ENCODE data around the gene COL10A1. TPM values are rescaled to one million over a fixed set of nuclear protein-coding genes. Genes with fewer than 3 reads are reported as not detected.

The COL10A1 gene
- total RNA-seq, 2 donors from 2014 or later = not detected

- ATAC-seq (no peak), DNase-seq (ENCODE audit: low spot score) (no peak)
- H3K4me3 Mint-ChIP-seq = no peak overlapping the region
- no peaks in the 10 kb centered on the region for H3K9me3 Mint-ChIP-seq
- H3K27me3 Mint-ChIP-seq = peaks cover 8 to 10% of the 10 kb centered on the region in 2 donors
- no peaks in the 10 kb centered on the region for H3K36me3 Mint-ChIP-seq
- peaks cover 6 to 7% of the 10 kb centered on the region in 2 donors for H3K4me1 Mint-ChIP-seq (ENCODE audit: low read depth in 2 of 2)
- H3K27ac Mint-ChIP-seq = no peak overlapping the region
Measured at GRCh38 chr6:116088946-116089345, 37.0 kb downstream of the COL10A1 start.

- H3K27me3 Mint-ChIP-seq = peaks cover 12 to 16% of the 10 kb centered on the region in 2 donors
- no peak overlapping the region for H3K27ac Mint-ChIP-seq
- H3K36me3 Mint-ChIP-seq = no peaks in the 10 kb centered on the region
- no peaks in the 10 kb centered on the region for H3K9me3 Mint-ChIP-seq
- H3K4me3 Mint-ChIP-seq = no peak overlapping the region
- DNase-seq (ENCODE audit: low spot score) (no peak), ATAC-seq (no peak)
- H3K4me1 Mint-ChIP-seq (ENCODE audit: low read depth in 2 of 2) = peaks cover 6 to 7% of the 10 kb centered on the region in 2 donors
Measured at GRCh38 chr6:116087437-116088027, 38.4 kb downstream of the COL10A1 start.

GRCh38 chr6:116084284-116084683, 41.6 kb downstream of the COL10A1 start:
- H3K9me3 Mint-ChIP-seq = no peaks in the 10 kb centered on the region
- ATAC-seq (no peak), DNase-seq (ENCODE audit: low spot score) (no peak)
- no peak overlapping the region for H3K4me3 Mint-ChIP-seq
- H3K4me1 Mint-ChIP-seq (ENCODE audit: low read depth in 2 of 2) = no peaks in the 10 kb centered on the region
- H3K27ac Mint-ChIP-seq = no peak overlapping the region
- H3K36me3 Mint-ChIP-seq = no peaks in the 10 kb centered on the region
- H3K27me3 Mint-ChIP-seq = peaks cover 19 to 26% of the 10 kb centered on the region in 2 donors

DNA sequence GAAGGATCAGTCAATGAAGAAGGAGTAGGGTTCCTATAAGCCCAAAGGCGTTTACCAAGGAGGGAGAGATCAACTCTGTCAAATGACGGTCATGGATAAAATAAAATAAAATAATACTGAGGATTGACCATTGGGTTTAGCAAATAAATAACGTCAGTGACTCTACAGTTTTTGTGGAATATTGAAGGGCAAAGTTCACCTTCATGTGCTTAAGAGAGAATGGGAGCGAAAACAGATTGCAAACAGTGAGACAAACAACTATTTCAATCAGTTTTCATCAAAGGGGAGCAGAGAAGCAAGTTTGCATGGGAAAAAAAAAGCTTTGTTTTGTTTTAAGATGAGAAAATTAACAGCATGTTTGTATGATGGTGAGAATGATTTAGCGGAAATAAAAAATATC, 42.9 kb downstream of the COL10A1 start:
- no peaks in the 10 kb centered on the region for H3K9me3 Mint-ChIP-seq

GRCh38 chr6:116078945-116079344, 47.0 kb downstream of the COL10A1 start:
- no peaks in the 10 kb centered on the region for H3K4me1 Mint-ChIP-seq (ENCODE audit: low read depth in 2 of 2)
- no peak overlapping the region for H3K27ac Mint-ChIP-seq
- peaks cover 23 to 34% of the 10 kb centered on the region in 2 donors for H3K27me3 Mint-ChIP-seq
- ATAC-seq = no peak
- no peaks in the 10 kb centered on the region for H3K36me3 Mint-ChIP-seq
- no peak overlapping the region for H3K4me3 Mint-ChIP-seq
- no peak for DNase-seq (ENCODE audit: low spot score)
- H3K9me3 Mint-ChIP-seq = no peaks in the 10 kb centered on the region

More for the DNA sequence above, 42.9 kb downstream of the COL10A1 start:
- H3K4me3 Mint-ChIP-seq = no peak overlapping the region
- no peak overlapping the region for H3K27ac Mint-ChIP-seq
- no peaks in the 10 kb centered on the region for H3K4me1 Mint-ChIP-seq (ENCODE audit: low read depth in 2 of 2)
- H3K36me3 Mint-ChIP-seq = no peaks in the 10 kb centered on the region
- peaks cover 23 to 36% of the 10 kb centered on the region in 2 donors for H3K27me3 Mint-ChIP-seq
- ATAC-seq (no peak), DNase-seq (ENCODE audit: low spot score) (no peak)

DNA sequence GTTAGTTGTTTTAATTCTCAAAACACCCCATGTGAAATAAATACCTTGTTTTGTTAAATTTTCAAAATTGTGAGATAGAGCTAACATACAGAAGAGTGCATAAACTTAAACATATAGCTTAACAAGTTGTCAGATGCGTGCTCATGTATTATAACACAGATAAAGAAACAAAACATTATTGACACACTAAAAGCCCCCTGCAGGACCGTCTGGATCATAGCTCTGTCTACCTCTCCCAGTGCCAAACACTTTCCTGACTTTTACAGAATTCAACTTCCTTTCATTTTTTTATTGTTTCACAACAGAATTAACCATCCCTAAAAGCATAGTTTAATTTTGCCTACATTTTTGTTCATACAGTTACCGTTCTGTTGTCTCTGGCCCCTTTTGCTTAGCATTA, 47.4 kb downstream of the COL10A1 start:
- no peaks in the 10 kb centered on the region for H3K36me3 Mint-ChIP-seq
- DNase-seq (ENCODE audit: low spot score) (no peak), ATAC-seq (no peak)
- H3K4me3 Mint-ChIP-seq = no peak overlapping the region
- H3K4me1 Mint-ChIP-seq (ENCODE audit: low read depth in 2 of 2) = no peaks in the 10 kb centered on the region
- H3K9me3 Mint-ChIP-seq = no peaks in the 10 kb centered on the region
- H3K27me3 Mint-ChIP-seq = peaks cover 27 to 34% of the 10 kb centered on the region in 2 donors
- no peak overlapping the region for H3K27ac Mint-ChIP-seq

DNA sequence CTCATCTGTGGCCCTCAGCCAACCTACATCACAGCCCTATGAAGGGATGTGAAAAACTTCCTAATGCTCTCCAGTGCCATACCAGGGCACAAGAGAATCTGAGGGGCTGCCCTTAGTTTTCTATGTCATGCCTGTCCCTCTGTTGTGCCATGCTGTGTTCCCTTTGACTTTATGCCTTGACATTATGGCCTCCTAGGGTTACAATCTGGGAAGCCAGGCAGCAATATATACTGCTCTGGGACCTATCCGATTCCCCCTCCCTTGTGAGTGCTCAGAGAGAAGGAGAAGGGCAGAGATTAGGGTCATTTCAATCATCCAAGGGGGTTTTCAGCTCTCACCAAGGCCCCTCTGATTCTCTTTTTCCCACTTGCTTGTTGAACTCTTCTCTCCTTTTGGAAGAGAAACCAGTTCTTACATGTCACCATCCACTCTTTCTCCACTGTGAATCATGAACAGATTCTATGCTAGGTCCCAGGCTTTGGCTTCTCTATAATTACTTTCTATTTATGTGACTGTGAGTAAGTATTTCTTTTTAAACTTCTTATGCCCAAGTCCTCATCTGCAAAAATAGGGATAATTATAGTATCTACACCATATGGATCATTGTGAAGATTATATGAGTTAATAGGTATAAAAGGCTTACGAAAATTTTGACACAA, 51.1 kb downstream of the COL10A1 start:
- Mint-ChIP-seq H3K27ac (no peak overlapping the region), H3K36me3 (no peaks in the 10 kb centered on the region), H3K27me3 (peaks cover 13 to 16% of the 10 kb centered on the region in 2 donors), H3K4me1 (ENCODE audit: low read depth in 2 of 2) (peaks cover 0 to 2% of the 10 kb centered on the region in 2 donors), H3K9me3 (no peaks in the 10 kb centered on the region), H3K4me3 (no peak overlapping the region)
- ATAC-seq (no peak), DNase-seq (ENCODE audit: low spot score) (no peak)

DNA sequence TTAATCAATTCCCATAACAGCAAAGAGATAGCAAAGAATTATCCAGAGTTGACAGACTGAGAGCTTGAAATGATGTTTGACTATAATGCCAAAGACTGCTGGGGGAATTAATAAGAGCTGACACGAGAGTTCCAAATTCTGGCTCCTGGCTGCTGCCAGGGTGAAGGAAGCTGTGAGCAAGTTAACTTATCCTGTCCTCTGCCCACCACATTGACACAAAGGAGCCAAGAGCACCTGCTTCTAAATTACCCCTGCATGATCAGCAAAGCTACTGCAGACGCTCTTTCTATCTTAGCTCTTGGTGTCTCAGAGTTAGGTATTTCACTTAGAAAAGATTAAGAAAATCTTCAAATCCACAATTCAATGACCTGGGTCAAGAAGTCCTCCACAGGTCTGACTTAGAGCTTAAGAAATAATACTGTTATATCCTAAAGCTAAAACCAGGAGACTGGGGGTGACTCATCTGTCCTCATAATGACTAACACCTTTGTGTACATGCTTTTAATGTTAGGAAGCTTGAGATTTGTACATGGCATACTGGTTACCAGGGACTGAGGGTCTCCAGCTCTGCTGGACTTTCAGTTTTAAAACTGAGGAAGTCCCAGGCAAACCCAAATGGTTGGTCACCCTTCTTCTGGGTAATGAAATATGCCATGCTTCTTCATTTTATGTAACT, 52.0 kb downstream of the COL10A1 start:
- no peak overlapping the region for H3K4me3 Mint-ChIP-seq
- DNase-seq (ENCODE audit: low spot score) (no peak), ATAC-seq (no peak)
- no peaks in the 10 kb centered on the region for H3K9me3 Mint-ChIP-seq
- H3K27me3 Mint-ChIP-seq = peaks cover 13 to 15% of the 10 kb centered on the region in 2 donors
- no peak overlapping the region for H3K27ac Mint-ChIP-seq
- H3K36me3 Mint-ChIP-seq = no peaks in the 10 kb centered on the region
- H3K4me1 Mint-ChIP-seq (ENCODE audit: low read depth in 2 of 2) = peaks cover 0 to 2% of the 10 kb centered on the region in 2 donors

- Mint-ChIP-seq H3K9me3 (no peaks in the 10 kb centered on the region), H3K4me3 (no peak overlapping the region), H3K27me3 (peaks cover 2 to 10% of the 10 kb centered on the region in 2 donors), H3K4me1 (ENCODE audit: low read depth in 2 of 2) (peaks cover 0 to 2% of the 10 kb centered on the region in 2 donors), H3K36me3 (no peaks in the 10 kb centered on the region), H3K27ac (no peak overlapping the region)
- DNase-seq (ENCODE audit: low spot score) (no peak), ATAC-seq (no peak)
Measured at GRCh38 chr6:116072368-116072767, 53.6 kb downstream of the COL10A1 start.

- Mint-ChIP-seq H3K27ac (no peak overlapping the region), H3K4me3 (no peak overlapping the region), H3K4me1 (ENCODE audit: low read depth in 2 of 2) (peaks cover 0 to 2% of the 10 kb centered on the region in 2 donors), H3K27me3 (peaks cover 10 to 14% of the 10 kb centered on the region in 2 donors), H3K9me3 (no peaks in the 10 kb centered on the region), H3K36me3 (no peaks in the 10 kb centered on the region)
- no peak for ATAC-seq
- DNase-seq (ENCODE audit: low spot score) = no peak
Measured at GRCh38 chr6:116070616-116071389, 55.1 kb downstream of the COL10A1 start.

DNA sequence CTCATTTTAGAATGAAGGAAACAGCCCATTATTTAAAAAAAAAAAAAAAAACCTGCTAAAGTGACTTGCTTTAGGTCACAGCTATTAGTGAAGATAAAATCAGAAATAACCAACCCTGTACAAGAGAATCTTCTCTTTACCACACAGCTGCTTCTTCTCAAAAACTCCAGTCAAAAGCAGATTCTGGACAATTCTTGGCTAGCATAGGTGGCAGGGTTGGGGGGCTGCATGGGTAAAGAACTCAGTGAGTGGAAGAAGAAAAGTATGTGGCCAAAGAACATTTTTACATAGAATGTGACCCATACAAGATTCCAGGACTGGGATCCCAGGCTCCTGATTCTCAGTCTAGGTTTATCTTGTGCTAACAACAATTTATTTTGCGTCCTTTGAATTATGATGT, 55.8 kb downstream of the COL10A1 start:
- no peak overlapping the region for H3K27ac Mint-ChIP-seq

More for the DNA sequence above, 55.8 kb downstream of the COL10A1 start:
- H3K4me3 Mint-ChIP-seq = no peak overlapping the region
- peaks cover 0 to 2% of the 10 kb centered on the region in 2 donors for H3K4me1 Mint-ChIP-seq (ENCODE audit: low read depth in 2 of 2)
- no peak for ATAC-seq
- DNase-seq (ENCODE audit: low spot score) = no peak
- peaks cover 16 to 19% of the 10 kb centered on the region in 2 donors for H3K27me3 Mint-ChIP-seq
- no peaks in the 10 kb centered on the region for H3K9me3 Mint-ChIP-seq
- no peaks in the 10 kb centered on the region for H3K36me3 Mint-ChIP-seq

Data from natural killer cell treated with Interleukin-12 subunit alpha and Interleukin-12 subunit beta and Interleukin-15 and Interleukin-18, amount 100 ng/mL, for 72 hours (primary cell).